Neuronal stem cell (in vitro differentiated cells): ENCODE measurements around the gene TSNAXIP1.

Experiments
- DNase-seq: peaks from one replicate; pipeline ENCODE4 v3.0.0-alpha.2; 2013; ENCODE audit warnings: low spot score
- H2AFZ ChIP-seq: one replicate; pipeline ENCODE4 v1.6.1; 2013; ENCODE audit warnings: mild to moderate bottlenecking, low read length, inconsistent platforms
- H2AK5ac ChIP-seq: 2 replicates; pipeline ENCODE4 v1.6.1; 2013; ENCODE audit warnings: low read depth, mild to moderate bottlenecking, inconsistent platforms, low read length, moderate library complexity, mixed read lengths
- H2BK120ac ChIP-seq: 2 replicates; pipeline ENCODE4 v1.6.1; 2013; ENCODE audit warnings: low read depth, mild to moderate bottlenecking, inconsistent platforms, low read length, moderate library complexity, mixed read lengths
- H2BK12ac ChIP-seq: one replicate; pipeline ENCODE4 v1.6.1; 2013; ENCODE audit warnings: low read length, inconsistent platforms
- H2BK15ac ChIP-seq: 2 replicates; pipeline ENCODE4 v1.6.1; 2013; ENCODE audit warnings: mild to moderate bottlenecking, low read length, inconsistent platforms, mixed read lengths
- H2BK5ac ChIP-seq: one replicate; pipeline ENCODE4 v1.6.1; 2013; ENCODE audit warnings: inconsistent platforms, mild to moderate bottlenecking, low read length, moderate library complexity
- H3K14ac ChIP-seq: one replicate; pipeline ENCODE4 v1.6.1; 2013; ENCODE audit warnings: low read length, inconsistent platforms
- H3K18ac ChIP-seq: 2 replicates; pipeline ENCODE4 v1.6.1; 2013; ENCODE audit warnings: low read length, inconsistent platforms
- H3K23ac ChIP-seq: 2 replicates; pipeline ENCODE4 v1.6.1; 2013; ENCODE audit warnings: low read depth, mild to moderate bottlenecking, mixed read lengths, low read length, inconsistent platforms; ENCODE audit not compliant: poor library complexity
- H3K27ac ChIP-seq: replicated peaks from 3 replicates; pipeline ENCODE4 v1.5.1; 2013; ENCODE audit warnings: low read length, inconsistent platforms
- H3K27me3 ChIP-seq, 3 experiments: 2 replicates each; pipeline ENCODE4 v1.6.1; 2013; ENCODE audit warnings: low read length in 3 of 3, mild to moderate bottlenecking in 2 of 3, inconsistent platforms in 1 of 3, low read depth in 1 of 3, mixed read lengths in 1 of 3, moderate library complexity in 1 of 3; ENCODE audit not compliant: control insufficient read depth in 3 of 3, insufficient read depth in 3 of 3
- H3K36me3 ChIP-seq, 2 donors: replicated peaks in 1 of 2; 2 replicates each; pipeline ENCODE4 v1.6.1; 2013; ENCODE audit warnings: low read length in 2 of 2; ENCODE audit not compliant: control insufficient read depth in 2 of 2, insufficient read depth in 2 of 2
- H3K4ac ChIP-seq: 2 replicates; pipeline ENCODE4 v1.6.1; 2013; ENCODE audit warnings: inconsistent platforms, mild to moderate bottlenecking, low read length, moderate library complexity
- H3K4me1 ChIP-seq, 2 donors: 1 replicate in 1 of 2; 2 replicates in 1 of 2; pipeline ENCODE4 v1.6.1; 2013; ENCODE audit warnings: low read length in 2 of 2, low read depth in 1 of 2; ENCODE audit not compliant: control insufficient read depth in 2 of 2, insufficient read depth in 1 of 2
- H3K4me2 ChIP-seq: one replicate; pipeline ENCODE4 v1.6.1; 2013; ENCODE audit warnings: mild to moderate bottlenecking, low read length, inconsistent platforms; ENCODE audit not compliant: insufficient read depth, poor library complexity, severe bottlenecking
- H3K4me3 ChIP-seq, 2 donors: 2 replicates each; pipeline ENCODE4 v1.5.1; 2013; ENCODE audit warnings: low read length in 2 of 2, mild to moderate bottlenecking in 2 of 2, inconsistent platforms in 1 of 2, moderate library complexity in 1 of 2
- H3K79me1 ChIP-seq: one replicate; pipeline ENCODE4 v1.6.1; 2013; ENCODE audit warnings: low read depth, mild to moderate bottlenecking, inconsistent platforms, low read length, moderate library complexity
- H3K9ac ChIP-seq: one replicate; pipeline ENCODE4 v1.6.1; 2013; ENCODE audit warnings: mild to moderate bottlenecking, low read depth, low read length, inconsistent platforms; ENCODE audit not compliant: poor library complexity
- H3K9me3 ChIP-seq, 2 donors: replicated peaks in 1 of 2; 2 replicates each; pipeline versions ENCODE3 to v1.6.1; 2013; ENCODE audit warnings: low read length in 2 of 2, mild to moderate bottlenecking in 2 of 2, inconsistent platforms in 1 of 2, low read depth in 1 of 2, mixed read lengths in 1 of 2, moderate library complexity in 1 of 2; ENCODE audit not compliant: control insufficient read depth in 2 of 2, insufficient read depth in 1 of 2
- H4K8ac ChIP-seq: one replicate; pipeline ENCODE4 v1.6.1; 2013; ENCODE audit warnings: low read depth, mild to moderate bottlenecking, inconsistent platforms, low read length, moderate library complexity
- H4K91ac ChIP-seq: one replicate; pipeline ENCODE4 v1.6.1; 2013; ENCODE audit warnings: low read length, low read depth, mild to moderate bottlenecking, inconsistent platforms; ENCODE audit not compliant: poor library complexity
- WGBS, 2 donors: extraction: QIAGEN DNeasy Blood & Tissue Kit; methylation state at CpG; one replicate each; pipeline ENCODE4 v1.1.7; 2013; ENCODE audit warnings: missing lambda C conversion rate in 2 of 2, mixed read lengths in 1 of 2; ENCODE audit not compliant: insufficient read length in 2 of 2, insufficient replicate concordance in 1 of 2; ENCODE audit errors: extremely low coverage in 2 of 2; 5-methylcytosine and 5-hydroxymethylcytosine counted together

Gene TSNAXIP1

DNA sequence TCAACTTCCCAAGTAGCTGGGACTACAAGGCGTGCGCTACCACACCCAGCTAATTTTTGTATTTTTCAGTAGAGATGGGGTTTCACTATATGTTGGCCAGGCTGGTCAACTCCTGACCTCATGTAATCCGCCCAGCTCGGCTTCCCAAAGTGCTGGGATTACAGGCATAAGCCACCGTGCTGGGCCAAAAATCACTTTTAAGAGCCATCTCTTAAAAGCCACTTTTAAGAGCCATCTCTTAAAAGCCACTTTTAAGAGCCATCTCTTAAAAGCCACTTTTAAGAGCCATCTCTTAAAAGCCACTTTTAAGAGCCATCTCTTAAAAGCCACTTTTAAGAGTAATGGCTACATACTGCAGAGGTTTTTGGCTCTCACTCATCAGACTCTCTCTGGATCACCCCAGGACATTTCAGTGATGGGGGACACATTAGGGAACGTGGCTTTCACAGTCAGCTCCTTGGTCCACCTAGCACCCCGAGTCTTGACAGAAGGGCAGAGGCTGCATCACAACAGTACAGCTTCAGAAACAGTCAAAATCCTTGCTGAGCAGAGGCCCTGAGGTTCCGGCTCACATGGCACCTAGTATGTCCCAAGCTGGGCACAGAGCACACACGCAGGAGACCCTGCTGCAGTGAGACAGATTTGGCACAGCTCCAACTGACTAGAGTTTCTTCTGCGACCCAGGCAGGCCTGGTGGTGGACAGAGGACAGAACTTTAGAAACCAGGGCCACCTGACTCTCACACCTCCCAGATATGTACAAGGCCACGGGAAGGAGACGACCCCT lies 23.9 kb upstream of the TSNAXIP1 start:
- peaks cover 0 to 1% (median 0%) of the 10 kb centered on the region in 3 experiments for H3K27me3 ChIP-seq
- no peak overlapping the region for H3K4me2 ChIP-seq
- no peak overlapping the region for H2BK120ac ChIP-seq
- H3K18ac ChIP-seq, result no peak overlapping the region
- no peaks in the 10 kb centered on the region for H3K4me1 ChIP-seq
- no peak overlapping the region for H2BK5ac ChIP-seq
- no peak for DNase-seq
- no peak overlapping the region for H3K23ac ChIP-seq
- H3K4me3 ChIP-seq, result no peak overlapping the region
- no peak overlapping the region for H3K4ac ChIP-seq
- H3K79me1 ChIP-seq, result peaks cover 3% of the 10 kb centered on the region
- H3K9me3 ChIP-seq, result no peaks in the 10 kb centered on the region
- H3K27ac ChIP-seq, result no peak overlapping the region
- H4K8ac ChIP-seq, result no peak overlapping the region
- peaks cover 2 to 14% of the 10 kb centered on the region in 2 donors for H3K36me3 ChIP-seq
- H2AFZ ChIP-seq, result no peak overlapping the region
- H3K9ac ChIP-seq, result peak overlapping the region; percentile 50
- no CpG with 5 or more reads among the region's 12 CpGs for WGBS, 2 donors
- H2AK5ac ChIP-seq, result peak overlapping the region; percentile 14
- H3K14ac ChIP-seq, result no peak overlapping the region
- H2BK12ac ChIP-seq, result no peak overlapping the region
- H2BK15ac ChIP-seq, result no peak overlapping the region
- no peak overlapping the region for H4K91ac ChIP-seq

DNA sequence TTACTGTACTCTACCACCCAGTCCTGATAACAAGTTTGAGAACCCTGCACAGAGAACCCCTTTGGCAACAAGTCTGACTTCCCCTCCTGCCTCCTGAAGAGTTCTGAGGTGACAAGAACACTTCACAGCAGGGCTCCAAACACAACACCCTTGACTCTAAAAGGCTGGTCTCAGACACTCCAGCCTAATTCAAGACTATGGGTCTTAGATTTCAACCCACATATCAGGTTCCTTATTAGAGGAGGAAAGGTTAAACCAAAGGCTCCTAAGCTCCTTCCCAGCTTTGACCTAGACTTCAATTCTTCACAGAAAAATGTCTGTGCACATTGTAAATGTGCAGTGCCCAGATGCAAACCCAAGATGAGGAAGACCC lies 23.4 kb upstream of the TSNAXIP1 start:
- Histone ChIP-seq H2BK120ac (no peak overlapping the region), H3K9me3 (no peaks in the 10 kb centered on the region), H2BK15ac (no peak overlapping the region), H3K79me1 (peaks cover 3% of the 10 kb centered on the region), H3K18ac (no peak overlapping the region), H3K4ac (no peak overlapping the region), H3K4me2 (no peak overlapping the region), H3K4me1 (no peaks in the 10 kb centered on the region), H3K4me3 (no peak overlapping the region), H3K36me3 (peaks cover 2 to 14% of the 10 kb centered on the region in 2 donors), H4K8ac (no peak overlapping the region), H2BK12ac (no peak overlapping the region), H3K27ac (no peak overlapping the region), H2AK5ac (peak overlapping the region; percentile 14), H2BK5ac (no peak overlapping the region), H4K91ac (no peak overlapping the region), H3K27me3 (peaks cover 0 to 1% (median 0%) of the 10 kb centered on the region in 3 experiments), H3K14ac (no peak overlapping the region), H3K9ac (no peak overlapping the region), H3K23ac (no peak overlapping the region), H2AFZ (no peak overlapping the region)
- DNase-seq, result no peak

GRCh38 chr16:67786491-67786890 lies 20.2 kb upstream of the TSNAXIP1 start:
- DNase-seq, result no peak
- H2BK120ac ChIP-seq, result no peak overlapping the region
- H3K4ac ChIP-seq, result no peak overlapping the region
- no CpG with 5 or more reads among the region's 5 CpGs for WGBS, 2 donors
- H3K36me3 ChIP-seq, result peaks cover 0 to 5% of the 10 kb centered on the region in 2 donors
- H3K9ac ChIP-seq, result peak overlapping the region; percentile 44
- no peak overlapping the region for H2BK5ac ChIP-seq
- no peak overlapping the region for H3K4me2 ChIP-seq
- H4K8ac ChIP-seq, result no peak overlapping the region
- H4K91ac ChIP-seq, result no peak overlapping the region
- H2BK12ac ChIP-seq, result no peak overlapping the region
- peaks cover 0 to 1% (median 0%) of the 10 kb centered on the region in 3 experiments for H3K27me3 ChIP-seq
- H3K23ac ChIP-seq, result no peak overlapping the region
- H3K14ac ChIP-seq, result no peak overlapping the region
- H3K9me3 ChIP-seq, result no peaks in the 10 kb centered on the region
- no peak overlapping the region for H2AK5ac ChIP-seq
- no peak overlapping the region for H3K18ac ChIP-seq
- H2AFZ ChIP-seq, result no peak overlapping the region
- no peak overlapping the region for H3K27ac ChIP-seq
- H3K79me1 ChIP-seq, result peaks cover 3% of the 10 kb centered on the region
- no peaks in the 10 kb centered on the region for H3K4me1 ChIP-seq
- no peak overlapping the region for H2BK15ac ChIP-seq
- H3K4me3 ChIP-seq, result no peak overlapping the region

GRCh38 chr16:67790071-67790470 lies 16.6 kb upstream of the TSNAXIP1 start:
- Histone ChIP-seq H2BK5ac (no peak overlapping the region), H2BK15ac (no peak overlapping the region), H3K4me1 (no peaks in the 10 kb centered on the region), H3K4ac (no peak overlapping the region), H3K9ac (no peak overlapping the region), H3K4me2 (no peak overlapping the region), H4K8ac (no peak overlapping the region), H2AK5ac (no peak overlapping the region), H4K91ac (no peak overlapping the region), H2AFZ (no peak overlapping the region), H3K4me3 (no peak overlapping the region), H3K79me1 (no peaks in the 10 kb centered on the region), H3K27me3 (no peaks in the 10 kb centered on the region), H3K27ac (no peak overlapping the region), H3K9me3 (no peaks in the 10 kb centered on the region), H3K36me3 (peaks cover 0 to 3% of the 10 kb centered on the region in 2 donors), H3K18ac (no peak overlapping the region), H3K23ac (no peak overlapping the region), H3K14ac (no peak overlapping the region), H2BK120ac (no peak overlapping the region), H2BK12ac (no peak overlapping the region)
- DNase-seq, result no peak
